SK-N-SH (cell line): Measurements from ENCODE around the gene TULP4.

Source experiments
- CHD2 ChIP-seq: fragments of 150-350 bp; IDR thresholded peaks from 2 replicates; pipeline ENCODE4 v1.6.1; 2018; ENCODE audit warnings: low read length; ENCODE audit not compliant: partially characterized antibody
- CTCF ChIP-seq: fragments of 200-600 bp; sonication (generic); IDR thresholded peaks from 2 replicates; pipeline ENCODE4 v1.6.1; 2017; ENCODE audit warnings: antibody characterized with exemption, mild to moderate bottlenecking, moderate library complexity
- ELF1 ChIP-seq: IDR thresholded peaks from 2 replicates; pipeline ENCODE4 v1.4.0; 2012
- EP300 ChIP-seq, 2 experiments: IDR thresholded peaks; 2 replicates each; pipeline versions ENCODE4 v1.4.0 to v1.6.1; 2012; ENCODE audit warnings: borderline replicate concordance in 1 of 2, low read depth in 1 of 2, low read length in 1 of 2
- JUND ChIP-seq: IDR thresholded peaks from 2 replicates; pipeline ENCODE4 v1.4.0; 2012
- MAX ChIP-seq: IDR thresholded peaks from 2 replicates; pipeline ENCODE4 v1.4.0; 2012; ENCODE audit warnings: low read depth
- MXI1 ChIP-seq: IDR thresholded peaks from 2 replicates; pipeline ENCODE4 v1.6.1; 2012; ENCODE audit warnings: mild to moderate bottlenecking, low read depth, low read length, improper control_type of control experiment
- POLR2AphosphoS5 ChIP-seq: IDR thresholded peaks from 2 replicates; pipeline ENCODE4 v1.6.1; 2012; ENCODE audit warnings: low read depth, low read length
- RCOR1 ChIP-seq: fragments of 150-350 bp; IDR thresholded peaks from 2 replicates; pipeline ENCODE4 v1.6.1; 2017; ENCODE audit warnings: antibody characterized with exemption, low read length
- REST ChIP-seq: IDR thresholded peaks from 2 replicates; pipeline ENCODE4 v1.6.1; 2012; ENCODE audit warnings: mild to moderate bottlenecking, low read depth, low read length, moderate library complexity
- RFX5 ChIP-seq: IDR thresholded peaks from 2 replicates; pipeline ENCODE4 v1.6.1; 2012; ENCODE audit warnings: mild to moderate bottlenecking, improper control_type of control experiment, low read length
- SIN3A ChIP-seq: IDR thresholded peaks from 2 replicates; pipeline ENCODE4 v1.6.1; 2012; ENCODE audit warnings: low read depth, mild to moderate bottlenecking, low read length, moderate library complexity, borderline replicate concordance
- SMC3 ChIP-seq: IDR thresholded peaks from 2 replicates; pipeline ENCODE4 v1.6.1; 2012; ENCODE audit warnings: low read depth, low read length, improper control_type of control experiment
- TAF1 ChIP-seq: IDR thresholded peaks from 2 replicates; pipeline ENCODE4 v1.6.1; 2012; ENCODE audit warnings: low read depth, mild to moderate bottlenecking, low read length, moderate library complexity, borderline replicate concordance

GRCh38 chr6:158356586-158357546 lies 44.6 kb downstream of the TULP4 start:
- no peak for TF ChIP-seq ELF1
- no peak for TF ChIP-seq RCOR1
- no peak for TF ChIP-seq POLR2AphosphoS5
- no peak for TF ChIP-seq CTCF
- no peak for TF ChIP-seq EP300 (IDR thresholded peaks at IDR 0.05; ENCODE audit: borderline replicate concordance in 1 of 2, low read depth in 1 of 2, low read length in 1 of 2)
- TF ChIP-seq RFX5, result no peak
- no peak for TF ChIP-seq SIN3A
- no peak for TF ChIP-seq MAX
- TF ChIP-seq TAF1, result no peak
- no peak for TF ChIP-seq REST
- no peak for TF ChIP-seq CHD2
- no peak for TF ChIP-seq SMC3
- TF ChIP-seq MXI1, result no peak
- no peak for TF ChIP-seq JUND
